SU-DHL-6 (cell line): Measurements from ENCODE around the gene ECT2.
"Not testable (repeated sequence)": the region's sequence is repeated elsewhere in the genome, so short reads cannot be mapped to it uniquely, and the experiment has no call there.

ENCODE experiments used
- H2AFZ ChIP-seq: fragments of 200-600 bp; sonication (generic); 2 replicates; pipeline ENCODE4 v1.6.1; 2014; ENCODE audit warnings: low read depth, mild to moderate bottlenecking, moderate library complexity, mixed read lengths, antibody characterized with exemption, low read length; ENCODE audit not compliant: severe bottlenecking
- H3F3A ChIP-seq: fragments of 200-600 bp; shearing (Covaris generic); 2 replicates; pipeline ENCODE4 v1.6.0; 2016; ENCODE audit warnings: antibody characterized with exemption, mild to moderate bottlenecking; ENCODE audit not compliant: insufficient read depth
- H3K27ac ChIP-seq: fragments of 200-600 bp; sonication (generic); 2 replicates; pipeline ENCODE4 v1.5.1; 2016; ENCODE audit warnings: low read depth, mild to moderate bottlenecking, low read length, moderate library complexity, mixed read lengths
- H3K27me3 ChIP-seq: fragments of 200-600 bp; sonication (generic), shearing (Covaris generic); 2 replicates; pipeline ENCODE4 v1.6.0; 2014; ENCODE audit warnings: mild to moderate bottlenecking, low read length
- H3K36me3 ChIP-seq: fragments of 200-600 bp; sonication (generic); 2 replicates; pipeline ENCODE4 v1.6.1; 2014; ENCODE audit warnings: mild to moderate bottlenecking, low read length, mixed read lengths
- H3K4me2 ChIP-seq: fragments of 300-600, 200-600 bp; shearing (Covaris generic), sonication (generic); 2 replicates; pipeline ENCODE4 v1.6.0; 2014; ENCODE audit warnings: low read length, low read depth, mild to moderate bottlenecking; ENCODE audit not compliant: poor library complexity, severe bottlenecking
- H3K4me3 ChIP-seq: fragments of 200-600 bp; sonication (generic); 2 replicates; pipeline ENCODE4 v1.5.1; 2014; ENCODE audit warnings: antibody characterized with exemption, low read length, mild to moderate bottlenecking, mixed read lengths; ENCODE audit not compliant: insufficient read depth, poor library complexity, severe bottlenecking
- H3K79me2 ChIP-seq: fragments of 200-600 bp; sonication (generic); 2 replicates; pipeline ENCODE4 v1.6.1; 2014; ENCODE audit warnings: mild to moderate bottlenecking, low read length, moderate library complexity; ENCODE audit not compliant: insufficient read depth
- H3K9ac ChIP-seq: fragments of 200-600 bp; sonication (generic); 2 replicates; pipeline ENCODE4 v1.7.0; 2014; ENCODE audit warnings: mild to moderate bottlenecking, low read length
- H3K9me2 ChIP-seq: fragments of 200-600 bp; sonication (generic); replicated peaks from 2 replicates; pipeline ENCODE4 v1.6.1; 2014; ENCODE audit warnings: low read length; ENCODE audit not compliant: insufficient read depth
- H3K9me3 ChIP-seq: fragments of 200-600 bp; sonication (generic); 2 replicates; pipeline ENCODE4 v1.6.1; 2014; ENCODE audit warnings: low read length, mixed read lengths; ENCODE audit not compliant: insufficient read depth
- H4K20me1 ChIP-seq: fragments of 200-600 bp; sonication (generic); 2 replicates; pipeline ENCODE4 v1.6.1; 2014; ENCODE audit warnings: low read depth, mild to moderate bottlenecking, antibody characterized with exemption, low read length, moderate library complexity, mixed read lengths
- EZH2phosphoT487 ChIP-seq: fragments of 200-600 bp; sonication (generic), shearing (Covaris generic); conservative IDR thresholded peaks from 2 replicates; pipeline ENCODE4 v1.6.1; 2018; ENCODE audit warnings: mild to moderate bottlenecking, antibody characterized with exemption, low read length, moderate library complexity, mixed read lengths
- TF ChIP-seq, protein P1 (sequence below): fragments of 200-600 bp; sonication (generic); IDR thresholded peaks from one replicate; pipeline ENCODE4 v1.5.1; 2017; ENCODE audit warnings: antibody characterized with exemption, mild to moderate bottlenecking, low read length, moderate library complexity; ENCODE audit not compliant: insufficient read depth, poor library complexity, severe bottlenecking

ECT2 gene

DNA sequence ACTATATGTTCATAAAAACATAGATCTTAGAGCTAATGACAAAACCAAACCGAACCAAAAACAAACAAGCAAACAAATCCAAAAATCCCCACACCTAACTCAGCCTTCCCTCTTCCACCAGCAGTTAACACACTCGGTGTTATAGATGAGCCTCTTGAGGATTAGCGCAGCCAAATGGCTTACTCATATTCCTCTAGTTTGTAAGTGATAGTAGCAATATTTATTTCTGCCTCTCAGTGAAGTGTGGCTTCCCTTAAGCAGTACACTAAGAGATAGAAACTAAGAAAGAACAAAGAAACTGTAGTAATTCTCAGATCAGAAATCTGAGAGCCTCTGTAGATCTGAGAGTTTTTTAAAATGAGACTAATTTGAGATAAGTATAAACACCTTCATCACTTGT is 37.2 kb upstream of the ECT2 start:
- Histone ChIP-seq H3F3A (no peaks in the 10 kb centered on the region), H3K79me2 (peaks cover 21% of the 10 kb centered on the region), H3K4me3 (no peak overlapping the region), H3K9me2 (no peaks in the 10 kb centered on the region), H3K9ac (no peak overlapping the region), H3K4me2 (no peak overlapping the region), H3K27me3 (no peaks in the 10 kb centered on the region), H3K27ac (no peak overlapping the region), H2AFZ (no peak overlapping the region), H3K9me3 (no peaks in the 10 kb centered on the region), H3K36me3 (no peaks in the 10 kb centered on the region), H4K20me1 (no peaks in the 10 kb centered on the region)
- TF ChIP-seq EZH2phosphoT487 = no peak
- TF ChIP-seq, protein P1, sequence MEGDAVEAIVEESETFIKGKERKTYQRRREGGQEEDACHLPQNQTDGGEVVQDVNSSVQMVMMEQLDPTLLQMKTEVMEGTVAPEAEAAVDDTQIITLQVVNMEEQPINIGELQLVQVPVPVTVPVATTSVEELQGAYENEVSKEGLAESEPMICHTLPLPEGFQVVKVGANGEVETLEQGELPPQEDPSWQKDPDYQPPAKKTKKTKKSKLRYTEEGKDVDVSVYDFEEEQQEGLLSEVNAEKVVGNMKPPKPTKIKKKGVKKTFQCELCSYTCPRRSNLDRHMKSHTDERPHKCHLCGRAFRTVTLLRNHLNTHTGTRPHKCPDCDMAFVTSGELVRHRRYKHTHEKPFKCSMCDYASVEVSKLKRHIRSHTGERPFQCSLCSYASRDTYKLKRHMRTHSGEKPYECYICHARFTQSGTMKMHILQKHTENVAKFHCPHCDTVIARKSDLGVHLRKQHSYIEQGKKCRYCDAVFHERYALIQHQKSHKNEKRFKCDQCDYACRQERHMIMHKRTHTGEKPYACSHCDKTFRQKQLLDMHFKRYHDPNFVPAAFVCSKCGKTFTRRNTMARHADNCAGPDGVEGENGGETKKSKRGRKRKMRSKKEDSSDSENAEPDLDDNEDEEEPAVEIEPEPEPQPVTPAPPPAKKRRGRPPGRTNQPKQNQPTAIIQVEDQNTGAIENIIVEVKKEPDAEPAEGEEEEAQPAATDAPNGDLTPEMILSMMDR = no peak

DNA sequence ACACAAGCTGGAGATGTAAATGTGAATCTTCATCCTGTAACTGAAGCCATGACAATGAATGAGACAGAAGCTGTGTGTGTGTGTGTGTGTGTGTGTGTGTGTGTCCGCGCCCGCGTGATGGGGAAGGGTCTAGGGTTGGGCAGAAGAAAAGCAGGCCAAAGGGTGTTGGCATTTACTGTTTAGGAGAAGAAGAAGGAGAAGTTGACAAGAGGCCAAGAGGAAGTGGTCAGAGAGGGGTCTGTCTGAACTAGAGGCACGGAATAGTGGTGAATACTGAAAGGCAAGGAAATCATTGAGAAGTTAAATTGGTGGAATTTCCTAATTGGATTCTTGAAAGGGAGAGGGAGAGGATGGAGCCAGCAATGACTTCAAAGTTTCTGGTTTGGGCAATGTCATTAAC is 34.0 kb upstream of the ECT2 start:
- Histone ChIP-seq H4K20me1 (no peaks in the 10 kb centered on the region), H3K9ac (no peak overlapping the region), H3K27ac (no peak overlapping the region), H2AFZ (no peak overlapping the region), H3K36me3 (no peaks in the 10 kb centered on the region), H3F3A (no peaks in the 10 kb centered on the region), H3K9me3 (no peaks in the 10 kb centered on the region), H3K4me3 (no peak overlapping the region), H3K79me2 (no peaks in the 10 kb centered on the region), H3K27me3 (no peaks in the 10 kb centered on the region), H3K4me2 (no peak overlapping the region), H3K9me2 (no peaks in the 10 kb centered on the region)
- TF ChIP-seq, protein P1 = no peak
- no peak for TF ChIP-seq EZH2phosphoT487

DNA sequence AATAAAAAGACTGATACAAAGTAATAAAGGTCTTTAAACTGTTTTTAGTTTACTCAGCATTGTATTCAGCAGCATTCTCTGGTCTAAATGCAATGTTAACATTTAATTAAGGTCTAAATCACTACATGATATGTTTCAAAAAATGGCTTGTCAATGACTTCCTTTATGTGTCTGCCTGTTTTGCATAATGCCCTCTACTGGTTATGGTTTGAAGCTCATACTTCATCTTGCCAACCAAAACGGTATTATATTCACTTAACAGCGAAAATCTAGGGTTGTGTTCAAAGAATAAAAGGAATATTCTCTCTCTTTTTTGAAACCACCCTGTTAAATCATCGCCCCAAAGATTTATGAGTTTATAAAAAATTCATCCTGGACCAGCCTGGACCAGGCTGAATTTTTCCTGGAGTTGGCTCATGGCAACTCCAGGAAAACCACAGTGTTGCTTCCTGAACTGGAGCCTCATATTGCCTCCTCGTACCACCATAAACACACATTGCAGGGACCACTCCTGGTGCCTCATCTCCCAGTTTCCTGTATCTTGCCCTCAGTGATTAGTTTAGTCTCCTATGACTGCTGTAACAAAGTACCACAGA is 32.9 kb upstream of the ECT2 start:
- H3K27me3 ChIP-seq = no peaks in the 10 kb centered on the region
- H3K4me3 ChIP-seq = no peak overlapping the region
- no peak overlapping the region for H3K9ac ChIP-seq
- H2AFZ ChIP-seq = no peak overlapping the region
- no peaks in the 10 kb centered on the region for H3K36me3 ChIP-seq
- H3K27ac ChIP-seq = no peak overlapping the region
- H3F3A ChIP-seq = no peaks in the 10 kb centered on the region
- H3K9me2 ChIP-seq = no peaks in the 10 kb centered on the region
- TF ChIP-seq, protein P1 = peak; percentile 23
- TF ChIP-seq EZH2phosphoT487 = no peak
- no peaks in the 10 kb centered on the region for H3K9me3 ChIP-seq
- no peaks in the 10 kb centered on the region for H4K20me1 ChIP-seq
- no peak overlapping the region for H3K4me2 ChIP-seq
- H3K79me2 ChIP-seq = no peaks in the 10 kb centered on the region

DNA sequence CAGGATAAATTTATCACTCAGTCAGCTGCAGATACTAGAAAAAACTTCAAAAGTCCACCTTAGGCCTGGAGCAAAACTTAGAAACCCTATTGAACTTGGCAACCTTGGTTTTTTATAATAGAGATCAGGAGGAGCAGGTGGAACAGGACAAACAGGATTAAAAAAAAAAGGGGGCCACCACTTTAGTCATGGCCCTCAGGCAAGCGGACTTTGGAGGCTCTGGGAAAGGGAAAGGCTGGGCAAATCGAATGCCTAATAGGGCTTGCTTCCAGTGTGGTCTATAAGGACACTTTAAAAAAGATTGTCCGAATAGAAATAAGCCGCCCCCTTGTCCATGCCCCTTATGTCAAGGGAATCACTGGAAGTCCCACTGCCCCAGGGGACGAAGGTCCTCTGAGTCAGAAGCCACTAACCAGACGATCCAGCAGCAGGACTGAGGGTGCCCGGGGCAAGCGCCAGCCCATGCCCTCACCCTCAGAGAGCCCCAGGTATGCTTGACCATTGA is 27.9 kb upstream of the ECT2 start:
- not testable (repeated sequence) for H2AFZ ChIP-seq, H3K9me2 ChIP-seq, H3F3A ChIP-seq, H3K27me3 ChIP-seq, H4K20me1 ChIP-seq, H3K4me3 ChIP-seq, H3K27ac ChIP-seq, H3K9ac ChIP-seq, H3K36me3 ChIP-seq, H3K4me2 ChIP-seq, H3K79me2 ChIP-seq, H3K9me3 ChIP-seq
